ENCODE measurements around the gene TUSC2.

TUSC2 gene

DNA sequence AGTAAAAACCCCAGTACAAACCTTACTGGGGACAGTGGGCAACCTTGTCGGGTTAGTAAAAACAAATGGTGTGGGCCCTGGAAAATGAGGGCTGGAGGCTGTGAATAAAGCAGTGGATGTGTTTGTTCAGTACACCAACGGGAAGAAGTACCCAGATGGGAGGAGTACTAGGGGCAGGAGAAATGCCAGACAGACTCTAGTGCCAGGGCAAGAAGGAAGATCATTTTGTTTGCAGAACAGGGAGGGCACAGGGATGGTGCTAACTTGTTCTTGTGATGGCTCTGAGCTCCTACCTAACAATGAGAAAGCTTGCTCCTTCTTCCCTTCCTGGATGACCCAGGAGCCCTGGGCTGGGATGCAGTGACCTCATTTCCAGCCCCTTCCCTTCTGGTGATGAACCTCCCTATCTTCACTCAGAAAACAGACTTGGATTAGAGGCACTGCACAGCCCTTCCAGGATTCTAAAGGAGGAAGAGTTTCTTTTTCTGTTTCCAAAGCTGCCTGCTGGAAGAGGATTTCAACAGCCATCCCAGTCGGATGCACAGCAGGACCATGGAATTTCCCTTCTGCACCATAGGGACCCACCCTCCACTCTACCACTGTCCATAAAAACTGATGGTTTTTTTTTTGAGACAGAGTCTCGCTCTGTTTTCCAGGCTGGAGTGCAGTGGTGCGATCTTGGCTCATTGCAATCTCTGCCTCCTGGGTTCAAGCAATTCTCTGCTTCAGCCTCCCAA, 6.5 kb upstream of the TUSC2 start:
- H3K4me3 ChIP-seq (ENCODE audit: low read depth, low read length) = no peak overlapping the region; the same call in 1 of the 2 replicates
- TF ChIP-seq, protein P1, sequence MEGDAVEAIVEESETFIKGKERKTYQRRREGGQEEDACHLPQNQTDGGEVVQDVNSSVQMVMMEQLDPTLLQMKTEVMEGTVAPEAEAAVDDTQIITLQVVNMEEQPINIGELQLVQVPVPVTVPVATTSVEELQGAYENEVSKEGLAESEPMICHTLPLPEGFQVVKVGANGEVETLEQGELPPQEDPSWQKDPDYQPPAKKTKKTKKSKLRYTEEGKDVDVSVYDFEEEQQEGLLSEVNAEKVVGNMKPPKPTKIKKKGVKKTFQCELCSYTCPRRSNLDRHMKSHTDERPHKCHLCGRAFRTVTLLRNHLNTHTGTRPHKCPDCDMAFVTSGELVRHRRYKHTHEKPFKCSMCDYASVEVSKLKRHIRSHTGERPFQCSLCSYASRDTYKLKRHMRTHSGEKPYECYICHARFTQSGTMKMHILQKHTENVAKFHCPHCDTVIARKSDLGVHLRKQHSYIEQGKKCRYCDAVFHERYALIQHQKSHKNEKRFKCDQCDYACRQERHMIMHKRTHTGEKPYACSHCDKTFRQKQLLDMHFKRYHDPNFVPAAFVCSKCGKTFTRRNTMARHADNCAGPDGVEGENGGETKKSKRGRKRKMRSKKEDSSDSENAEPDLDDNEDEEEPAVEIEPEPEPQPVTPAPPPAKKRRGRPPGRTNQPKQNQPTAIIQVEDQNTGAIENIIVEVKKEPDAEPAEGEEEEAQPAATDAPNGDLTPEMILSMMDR (IDR thresholded peaks at IDR 0.05; ENCODE audit: low read depth, low read length) = no peak

DNA sequence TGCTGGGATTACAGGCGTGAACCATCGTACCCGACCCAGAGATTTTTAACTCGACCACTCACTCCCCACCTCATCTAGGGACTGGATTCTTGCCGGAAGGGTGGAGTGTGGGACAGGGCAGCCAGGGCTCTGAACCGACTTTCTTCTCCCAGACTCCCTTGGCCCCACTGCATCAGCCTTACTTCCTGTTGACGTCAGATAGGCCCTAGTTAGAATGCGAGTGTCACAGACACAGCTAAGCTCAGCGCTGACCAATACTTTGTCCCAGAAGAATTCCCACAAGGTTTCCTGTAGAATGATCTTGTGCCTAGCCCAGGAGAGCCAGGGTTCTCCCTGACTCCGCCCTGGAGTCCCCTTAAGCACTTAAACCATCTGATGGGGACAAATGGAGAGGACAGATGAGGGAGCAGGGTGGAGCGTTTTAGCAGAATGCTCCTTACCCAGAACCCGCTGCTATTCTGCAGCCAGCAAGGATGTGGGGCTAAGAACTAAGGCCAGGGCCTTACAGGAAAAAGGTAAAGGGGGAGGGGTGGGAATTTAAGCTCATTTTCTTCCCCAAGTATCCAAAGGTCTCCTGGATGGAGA, 5.8 kb upstream of the TUSC2 start:
- H3K4me3 ChIP-seq (ENCODE audit: low read depth, low read length) = no peak overlapping the region
- TF ChIP-seq, protein P1 (IDR thresholded peaks at IDR 0.05; ENCODE audit: low read depth, low read length) = no peak

DNA sequence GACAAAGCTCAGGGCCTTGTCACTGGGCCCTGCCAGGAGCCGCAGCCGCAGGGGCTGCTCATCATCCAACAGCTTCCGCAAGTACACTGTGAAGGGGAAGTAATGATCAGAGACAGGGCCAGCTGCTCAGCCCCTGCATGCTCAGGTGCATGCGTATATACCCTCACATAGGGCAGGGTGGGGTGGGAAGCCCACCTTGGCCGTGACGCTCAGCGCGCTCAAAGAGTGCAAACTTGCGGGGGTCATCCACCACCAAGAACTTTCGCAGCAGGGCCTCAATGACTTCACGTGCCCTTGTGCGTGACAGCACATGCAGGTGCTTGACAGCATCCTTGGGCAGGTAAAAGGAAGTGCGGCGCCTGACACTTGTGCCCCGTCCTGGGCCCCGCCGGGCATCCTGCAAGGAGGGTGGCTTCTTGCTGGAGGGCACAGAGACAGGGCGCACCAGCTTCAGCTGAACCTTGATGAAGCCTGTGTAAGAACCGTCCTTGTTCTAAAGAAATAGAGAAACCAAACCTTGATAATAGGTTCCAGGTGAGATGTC, 3.4 kb upstream of the TUSC2 start:
- TF ChIP-seq, protein P1 (IDR thresholded peaks at IDR 0.05; ENCODE audit: low read depth, low read length) = no peak
- no peak overlapping the region for H3K4me3 ChIP-seq (ENCODE audit: low read depth, low read length)

DNA sequence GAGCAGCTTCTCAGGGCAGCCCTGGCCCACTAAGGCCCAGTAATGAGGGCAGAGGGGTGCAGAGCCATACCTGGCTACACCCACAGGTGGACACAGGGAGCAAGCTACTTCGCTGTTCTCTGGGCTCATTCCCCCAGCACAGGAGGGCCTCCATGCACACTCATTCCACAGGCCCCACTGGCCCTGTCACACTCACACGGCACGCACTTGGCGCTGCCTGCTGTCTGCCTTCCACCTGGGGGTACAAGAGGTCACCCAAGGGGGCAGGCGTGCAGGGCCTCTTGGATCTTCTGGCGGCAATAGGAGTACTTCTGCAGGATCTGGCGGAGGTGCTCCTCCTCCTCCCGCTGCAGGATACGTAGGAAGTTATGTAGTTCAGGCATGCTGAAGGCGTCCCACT, 2.3 kb upstream of the TUSC2 start:
- TF ChIP-seq, protein P1 (IDR thresholded peaks at IDR 0.05; ENCODE audit: low read depth, low read length) = no peak

DNA sequence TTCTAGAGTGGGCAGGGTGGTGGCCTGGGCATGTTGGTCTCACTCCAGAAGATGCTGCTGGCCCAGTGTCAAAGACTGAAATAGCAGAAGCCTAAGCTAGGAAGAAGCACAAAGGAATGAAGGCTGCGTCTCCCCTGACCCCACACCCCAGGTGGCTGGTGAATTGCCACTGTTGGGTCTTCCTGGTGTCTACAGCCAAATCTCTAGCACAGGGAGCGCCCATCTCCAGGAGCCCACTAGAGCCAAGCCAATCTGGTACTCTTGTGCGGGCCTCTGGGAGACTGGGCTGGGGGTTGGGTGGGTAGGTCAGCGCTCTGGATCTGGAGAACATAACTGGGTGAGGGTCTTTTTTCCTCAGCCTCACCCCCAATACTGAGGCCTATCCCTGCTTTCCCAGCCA, 894 bp downstream of the TUSC2 start:
- TF ChIP-seq, protein P1 (IDR thresholded peaks at IDR 0.05; ENCODE audit: low read depth, low read length) = no peak
- H3K4me3 ChIP-seq (ENCODE audit: low read depth, low read length) = peak overlapping the region; percentile 94

More for the DNA sequence above, 2.3 kb upstream of the TUSC2 start:
- no peak overlapping the region for H3K4me3 ChIP-seq (ENCODE audit: low read depth, low read length)

DNA sequence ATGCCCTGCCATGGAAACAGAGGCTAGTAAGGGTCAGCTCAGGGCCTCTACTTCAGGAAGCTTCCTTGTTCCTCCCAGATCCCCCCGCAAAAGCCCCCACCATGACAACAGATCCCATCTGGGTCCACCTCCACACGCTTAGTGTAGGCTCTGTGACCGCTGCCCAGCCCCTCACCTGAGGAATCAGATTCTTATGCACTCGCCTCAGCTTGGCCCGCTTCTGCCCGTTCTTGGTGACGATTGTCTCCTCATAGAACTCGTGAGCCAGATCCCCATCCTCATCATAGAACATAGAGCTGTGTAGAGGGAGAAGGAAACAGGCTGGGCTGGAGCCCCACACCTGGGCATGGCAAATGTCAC, 1.9 kb downstream of the TUSC2 start:
- TF ChIP-seq, protein P1 (IDR thresholded peaks at IDR 0.05; ENCODE audit: low read depth, low read length) = no peak
- no peak overlapping the region for H3K4me3 ChIP-seq (ENCODE audit: low read depth, low read length)

DNA sequence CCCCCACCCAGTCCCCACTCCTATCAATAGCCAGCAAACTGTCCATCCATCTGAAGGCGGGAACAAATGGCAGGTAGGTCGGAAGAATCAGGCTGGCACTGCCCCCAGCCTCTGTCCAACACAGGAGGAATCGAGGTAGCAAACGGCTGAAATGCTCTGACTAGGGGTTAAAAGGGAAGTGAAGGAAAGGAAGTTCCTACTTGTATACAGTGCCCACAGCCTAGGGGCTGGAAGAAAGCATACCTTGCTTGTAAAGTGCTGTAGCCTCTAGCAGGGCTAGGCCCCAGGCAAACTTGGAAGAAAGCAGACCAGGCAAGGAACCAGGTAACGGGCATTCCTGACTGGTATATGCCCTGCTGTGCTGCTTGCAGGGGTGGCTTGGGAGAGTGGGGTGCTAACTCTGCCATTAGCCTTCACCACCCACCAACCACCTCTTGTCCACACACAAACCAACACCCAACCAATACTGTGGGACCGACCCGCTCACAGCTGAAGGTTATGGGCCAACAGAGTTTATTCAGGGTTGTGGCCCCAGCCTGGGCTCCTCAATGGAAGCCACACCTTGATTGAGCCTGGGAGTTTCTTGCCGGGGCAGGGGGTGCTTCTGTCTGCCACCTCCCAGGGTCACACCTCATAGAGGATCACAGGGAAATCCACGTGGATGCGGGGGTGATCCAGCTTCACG, 2.4 kb downstream of the TUSC2 start:
- H3K4me3 ChIP-seq (ENCODE audit: low read depth, low read length) = no peak overlapping the region
- TF ChIP-seq, protein P1 (IDR thresholded peaks at IDR 0.05; ENCODE audit: low read depth, low read length) = no peak

All from WI38 (cell line).